ENCODE results near the gene EPHA6. TPM values are rescaled to one million over a fixed set of nuclear protein-coding genes. Genes with fewer than 3 reads are reported as not detected.

Gene EPHA6
- total and polyA plus RNA-seq, 12 donors = 0.21 to 0.88 (median 0.59) TPM; not detected in 3

DNA sequence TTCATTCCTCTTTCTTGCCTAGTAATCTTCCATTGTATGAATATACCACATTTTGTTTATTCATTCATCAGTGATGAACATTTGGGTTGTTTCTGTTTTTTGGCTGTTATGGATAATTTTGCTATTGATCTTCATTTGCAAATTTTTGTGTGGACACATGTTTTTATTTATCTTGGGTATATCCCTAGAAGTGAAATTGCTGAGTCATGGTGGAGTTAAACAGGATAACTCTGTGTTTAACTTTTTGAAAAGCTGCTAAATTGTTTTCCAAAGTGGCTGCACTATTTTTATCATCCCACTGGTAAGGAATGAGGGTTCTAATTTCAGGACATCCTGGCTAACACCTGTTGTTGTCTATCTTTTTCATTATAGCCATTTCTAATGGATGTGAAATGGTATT, 875.6 kb downstream of the EPHA6 start:
- DNase-seq (no peak), ATAC-seq (no peak)
- no peaks in the 10 kb centered on the region for H3K4me1 ChIP-seq
- intact Hi-C loops (cut with DNase I) = no loop called here
- no peaks in the 10 kb centered on the region for H3K36me3 ChIP-seq
- no peak overlapping the region for H3K4me3 ChIP-seq
- TF ChIP-seq, protein P1, sequence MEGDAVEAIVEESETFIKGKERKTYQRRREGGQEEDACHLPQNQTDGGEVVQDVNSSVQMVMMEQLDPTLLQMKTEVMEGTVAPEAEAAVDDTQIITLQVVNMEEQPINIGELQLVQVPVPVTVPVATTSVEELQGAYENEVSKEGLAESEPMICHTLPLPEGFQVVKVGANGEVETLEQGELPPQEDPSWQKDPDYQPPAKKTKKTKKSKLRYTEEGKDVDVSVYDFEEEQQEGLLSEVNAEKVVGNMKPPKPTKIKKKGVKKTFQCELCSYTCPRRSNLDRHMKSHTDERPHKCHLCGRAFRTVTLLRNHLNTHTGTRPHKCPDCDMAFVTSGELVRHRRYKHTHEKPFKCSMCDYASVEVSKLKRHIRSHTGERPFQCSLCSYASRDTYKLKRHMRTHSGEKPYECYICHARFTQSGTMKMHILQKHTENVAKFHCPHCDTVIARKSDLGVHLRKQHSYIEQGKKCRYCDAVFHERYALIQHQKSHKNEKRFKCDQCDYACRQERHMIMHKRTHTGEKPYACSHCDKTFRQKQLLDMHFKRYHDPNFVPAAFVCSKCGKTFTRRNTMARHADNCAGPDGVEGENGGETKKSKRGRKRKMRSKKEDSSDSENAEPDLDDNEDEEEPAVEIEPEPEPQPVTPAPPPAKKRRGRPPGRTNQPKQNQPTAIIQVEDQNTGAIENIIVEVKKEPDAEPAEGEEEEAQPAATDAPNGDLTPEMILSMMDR (IDR thresholded peaks at IDR 0.05) = no peak
- H3K27me3 ChIP-seq = peaks cover 0 to 4% (median 0%) of the 10 kb centered on the region in 7 donors
- no peak overlapping the region for H3K27ac ChIP-seq
- H3K9me3 ChIP-seq = no peaks in the 10 kb centered on the region

DNA sequence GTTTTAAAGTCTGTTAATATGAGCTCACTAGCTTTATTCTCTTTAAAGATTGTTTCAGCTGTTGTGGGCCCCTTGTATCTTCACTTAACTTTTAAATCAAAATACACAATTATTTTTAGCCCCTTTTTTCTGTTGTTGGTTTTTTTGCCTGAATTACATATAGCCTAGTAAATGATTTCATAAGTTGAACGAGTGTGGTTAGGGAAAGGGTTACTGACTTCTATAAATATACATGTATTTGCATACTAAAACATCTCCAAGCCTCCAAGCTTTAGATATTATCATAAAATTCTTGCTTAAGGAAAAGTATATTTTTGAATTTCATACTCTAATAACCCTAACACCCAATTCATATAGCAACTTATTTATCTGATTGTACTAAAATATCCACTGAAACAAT, 877.0 kb downstream of the EPHA6 start:
- Histone ChIP-seq H3K36me3 (no peaks in the 10 kb centered on the region), H3K27ac (no peak overlapping the region), H3K9me3 (no peaks in the 10 kb centered on the region), H3K4me1 (no peaks in the 10 kb centered on the region), H3K27me3 (peaks cover 0 to 4% (median 0%) of the 10 kb centered on the region in 7 donors), H3K4me3 (no peak overlapping the region)
- intact Hi-C loops (cut with DNase I) = no loop called here
- TF ChIP-seq, protein P1 (IDR thresholded peaks at IDR 0.05) = no peak
- 59 to 95% methylated on average over 1 of the region's 1 CpG for WGBS, 2 donors
- no peak for DNase-seq
- ATAC-seq = no peak

DNA sequence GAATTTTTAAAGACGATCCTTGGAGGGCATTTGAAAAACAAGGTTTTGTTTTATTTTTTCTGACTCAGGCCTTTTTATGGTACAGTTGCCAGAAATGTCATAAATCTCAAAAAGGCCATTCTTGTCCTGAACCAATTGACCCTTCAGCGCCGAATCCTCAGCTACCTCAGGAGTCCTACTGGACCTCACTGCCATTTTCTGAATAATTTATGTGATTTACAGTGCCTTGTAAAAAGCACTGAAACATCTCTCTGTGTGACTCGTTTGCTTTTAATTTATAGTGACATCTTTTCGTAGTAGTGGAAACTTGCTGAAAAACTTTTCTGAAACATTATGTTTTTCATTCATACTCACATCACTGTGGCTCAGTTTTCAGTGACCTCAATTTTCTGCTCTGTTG, 878.0 kb downstream of the EPHA6 start:
- Histone ChIP-seq H3K27ac (no peak overlapping the region), H3K4me3 (no peak overlapping the region), H3K27me3 (peaks cover 0 to 4% (median 0%) of the 10 kb centered on the region in 7 donors), H3K4me1 (no peaks in the 10 kb centered on the region), H3K9me3 (no peaks in the 10 kb centered on the region), H3K36me3 (no peaks in the 10 kb centered on the region)
- DNase-seq (no peak), ATAC-seq (no peak)
- 82 to 88% methylated on average over 5 of the region's 5 CpGs for WGBS, 2 donors
- intact Hi-C loops (cut with DNase I) = no loop called here
- TF ChIP-seq, protein P1 (IDR thresholded peaks at IDR 0.05) = no peak

DNA sequence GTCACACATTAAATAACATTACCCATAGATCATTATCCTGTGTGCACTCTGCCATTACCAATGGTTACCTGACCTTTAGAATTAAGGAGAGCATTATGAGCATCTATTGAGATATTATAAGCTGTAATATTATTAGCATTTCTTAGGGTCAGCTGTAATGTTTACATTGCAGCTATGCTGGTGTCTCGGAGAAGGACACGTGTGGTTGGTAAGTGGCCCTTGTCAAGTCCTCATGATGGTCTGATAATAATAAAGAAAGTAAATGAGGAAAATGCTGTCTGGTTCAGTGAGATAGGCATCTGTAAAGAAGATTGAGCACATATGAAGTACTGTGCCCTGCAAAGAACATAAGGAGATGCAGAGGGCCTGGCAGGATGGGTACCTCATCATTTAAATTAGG, 878.4 kb downstream of the EPHA6 start:
- Histone ChIP-seq H3K27me3 (peaks cover 0 to 4% (median 0%) of the 10 kb centered on the region in 7 donors), H3K4me1 (no peaks in the 10 kb centered on the region), H3K27ac (no peak overlapping the region), H3K9me3 (no peaks in the 10 kb centered on the region), H3K4me3 (no peak overlapping the region), H3K36me3 (no peaks in the 10 kb centered on the region)
- no peak for ATAC-seq
- TF ChIP-seq, protein P1 (IDR thresholded peaks at IDR 0.05) = no peak
- intact Hi-C loops (cut with DNase I) = no loop called here
- DNase-seq = no peak
- WGBS, 2 donors = 81 to 83% methylated on average over 2 of the region's 2 CpGs
